ENCODE measurements around the gene KPNA4.
"Not testable (repeated sequence)": the region's sequence is repeated elsewhere in the genome, so short reads cannot be mapped to it uniquely, and the experiment has no call there.

DNA sequence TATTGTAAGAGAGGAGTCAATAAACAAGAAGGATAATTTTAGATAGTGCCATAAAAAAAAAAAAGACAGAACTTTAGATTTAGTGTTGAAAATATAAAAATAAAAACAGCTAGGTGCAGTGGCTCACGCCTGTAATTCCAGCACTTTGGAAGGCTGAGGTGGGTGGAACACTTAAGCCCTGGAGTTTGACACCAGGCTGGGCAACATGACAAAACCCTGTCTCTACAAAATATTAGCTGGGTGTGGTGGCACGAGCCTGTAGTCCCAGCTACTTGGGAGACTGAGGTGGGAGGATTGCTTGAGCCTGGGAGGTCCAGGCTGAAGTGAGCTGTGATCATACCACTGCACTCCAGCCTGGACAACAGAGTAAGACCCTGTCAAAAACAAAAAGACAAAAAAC is 49.0 kb downstream of the KPNA4 start:
- TF ChIP-seq, protein P1, sequence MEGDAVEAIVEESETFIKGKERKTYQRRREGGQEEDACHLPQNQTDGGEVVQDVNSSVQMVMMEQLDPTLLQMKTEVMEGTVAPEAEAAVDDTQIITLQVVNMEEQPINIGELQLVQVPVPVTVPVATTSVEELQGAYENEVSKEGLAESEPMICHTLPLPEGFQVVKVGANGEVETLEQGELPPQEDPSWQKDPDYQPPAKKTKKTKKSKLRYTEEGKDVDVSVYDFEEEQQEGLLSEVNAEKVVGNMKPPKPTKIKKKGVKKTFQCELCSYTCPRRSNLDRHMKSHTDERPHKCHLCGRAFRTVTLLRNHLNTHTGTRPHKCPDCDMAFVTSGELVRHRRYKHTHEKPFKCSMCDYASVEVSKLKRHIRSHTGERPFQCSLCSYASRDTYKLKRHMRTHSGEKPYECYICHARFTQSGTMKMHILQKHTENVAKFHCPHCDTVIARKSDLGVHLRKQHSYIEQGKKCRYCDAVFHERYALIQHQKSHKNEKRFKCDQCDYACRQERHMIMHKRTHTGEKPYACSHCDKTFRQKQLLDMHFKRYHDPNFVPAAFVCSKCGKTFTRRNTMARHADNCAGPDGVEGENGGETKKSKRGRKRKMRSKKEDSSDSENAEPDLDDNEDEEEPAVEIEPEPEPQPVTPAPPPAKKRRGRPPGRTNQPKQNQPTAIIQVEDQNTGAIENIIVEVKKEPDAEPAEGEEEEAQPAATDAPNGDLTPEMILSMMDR (IDR thresholded peaks at IDR 0.05), result not testable (repeated sequence)
- TF ChIP-seq POLR2A (IDR thresholded peaks at IDR 0.05), result not testable (repeated sequence)

All from adrenal gland (tissue), 5 donors.